ENCODE data around the gene ESYT1. TPM values are rescaled to one million over a fixed set of nuclear protein-coding genes. Genes with fewer than 3 reads are reported as not detected.

ESYT1 gene
- total and polyA plus RNA-seq, 2 experiments from 2014 or later: 108 to 216 TPM

DNA sequence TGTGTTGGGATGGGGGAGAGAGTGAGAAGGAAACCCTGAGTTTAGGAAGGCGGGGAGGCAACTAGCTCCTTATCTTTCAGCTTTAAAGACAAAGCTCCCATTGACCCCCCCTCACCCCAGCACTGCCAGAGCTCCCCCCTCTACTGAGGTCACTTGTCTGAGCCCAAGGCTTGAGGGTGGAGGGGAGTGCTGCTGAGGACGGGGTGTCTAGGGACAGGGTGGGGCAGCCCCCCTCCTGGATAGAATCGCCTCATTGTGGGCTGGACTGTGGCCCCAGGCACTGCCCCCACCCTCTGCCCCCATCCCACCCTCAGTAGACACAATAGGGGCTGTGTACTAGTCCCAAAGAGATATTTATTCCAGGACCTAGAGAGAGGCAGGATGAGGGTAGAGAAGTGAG, 45.1 kb upstream of the ESYT1 start:
- no peak overlapping the region for H3K9ac ChIP-seq
- TF ChIP-seq EZH2 (IDR thresholded peaks at IDR 0.05; ENCODE audit: insufficient read depth, poor library complexity, severe bottlenecking) (no peak), EZH2phosphoT487 (IDR thresholded peaks at IDR 0.05; ENCODE audit: insufficient read depth, low read depth) (no peak)
- H2AFZ ChIP-seq: no peak overlapping the region
- no peaks in the 10 kb centered on the region for H3K9me3 ChIP-seq (ENCODE audit: low read depth)
- H3K79me2 ChIP-seq (ENCODE audit: insufficient read depth): no peaks in the 10 kb centered on the region
- no peaks in the 10 kb centered on the region for H3K36me3 ChIP-seq (ENCODE audit: low read depth)
- no peak overlapping the region for H3K4me3 ChIP-seq
- 29 to 32% methylated on average over 2 to 3 of the region's 3 CpGs for WGBS, 2 experiments (ENCODE audit: low coverage in 1 of 2, low lambda C conversion rate in 2 of 2, missing lambda C conversion rate in 2 of 2)
- H3K27me3 ChIP-seq (replicated peaks; ENCODE audit: insufficient read depth): no peaks in the 10 kb centered on the region; the same call in 1 of the 2 replicates
- H4K20me1 ChIP-seq (ENCODE audit: insufficient read depth): no peaks in the 10 kb centered on the region
- no peak overlapping the region for H3K27ac ChIP-seq
- DNase-seq: no peak
- no peaks in the 10 kb centered on the region for H3K4me1 ChIP-seq (ENCODE audit: insufficient read depth)
- peaks cover 6% of the 10 kb centered on the region for H3F3A ChIP-seq (ENCODE audit: insufficient read depth)
- H3K9me2 ChIP-seq (ENCODE audit: insufficient read depth): no peaks in the 10 kb centered on the region
- no peak overlapping the region for H3K4me2 ChIP-seq (ENCODE audit: unreplicated experiment)
- in situ Hi-C loops (cut with MboI): no loop called here

DNA sequence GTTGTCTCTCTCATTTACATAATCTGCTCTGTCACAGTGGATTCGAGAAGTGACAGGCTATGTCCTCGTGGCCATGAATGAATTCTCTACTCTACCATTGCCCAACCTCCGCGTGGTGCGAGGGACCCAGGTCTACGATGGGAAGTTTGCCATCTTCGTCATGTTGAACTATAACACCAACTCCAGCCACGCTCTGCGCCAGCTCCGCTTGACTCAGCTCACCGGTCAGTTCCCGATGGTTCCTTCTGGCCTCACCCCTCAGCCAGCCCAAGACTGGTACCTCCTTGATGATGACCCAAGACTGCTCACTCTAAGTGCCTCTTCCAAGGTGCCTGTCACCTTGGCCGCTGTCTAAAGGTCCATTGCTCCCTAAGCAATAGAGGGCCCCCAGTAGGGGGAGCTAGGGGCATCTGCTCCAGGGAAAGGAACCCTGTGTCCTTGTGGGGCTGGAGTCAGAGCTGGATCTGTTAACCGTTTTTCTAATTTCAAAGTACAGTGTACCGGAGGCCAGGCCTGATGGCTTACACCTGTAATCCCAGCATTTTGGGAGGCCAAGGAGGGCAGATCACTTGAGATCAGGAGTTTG, 43.0 kb upstream of the ESYT1 start:
- Histone ChIP-seq H3K4me3 (no peak overlapping the region), H3K27ac (no peak overlapping the region), H4K20me1 (ENCODE audit: insufficient read depth) (no peaks in the 10 kb centered on the region), H3K27me3 (replicated peaks; ENCODE audit: insufficient read depth) (no peaks in the 10 kb centered on the region; the same call in 1 of the 2 replicates), H3K36me3 (ENCODE audit: low read depth) (no peaks in the 10 kb centered on the region), H3K9me2 (ENCODE audit: insufficient read depth) (no peaks in the 10 kb centered on the region), H3K9me3 (ENCODE audit: low read depth) (no peaks in the 10 kb centered on the region), H3K79me2 (ENCODE audit: insufficient read depth) (no peaks in the 10 kb centered on the region), H2AFZ (no peak overlapping the region), H3K4me1 (ENCODE audit: insufficient read depth) (no peaks in the 10 kb centered on the region), H3F3A (ENCODE audit: insufficient read depth) (no peaks in the 10 kb centered on the region), H3K4me2 (ENCODE audit: unreplicated experiment) (no peak overlapping the region), H3K9ac (no peak overlapping the region)
- DNase-seq: peak; percentile 17
- TF ChIP-seq EZH2phosphoT487 (IDR thresholded peaks at IDR 0.05; ENCODE audit: insufficient read depth, low read depth) (no peak), EZH2 (IDR thresholded peaks at IDR 0.05; ENCODE audit: insufficient read depth, poor library complexity, severe bottlenecking) (no peak)
- in situ Hi-C loops (cut with MboI): no loop called here
- 74 to 83% methylated on average over 15 of the region's 15 CpGs for WGBS, 2 experiments (ENCODE audit: low coverage in 1 of 2, low lambda C conversion rate in 2 of 2, missing lambda C conversion rate in 2 of 2)

DNA sequence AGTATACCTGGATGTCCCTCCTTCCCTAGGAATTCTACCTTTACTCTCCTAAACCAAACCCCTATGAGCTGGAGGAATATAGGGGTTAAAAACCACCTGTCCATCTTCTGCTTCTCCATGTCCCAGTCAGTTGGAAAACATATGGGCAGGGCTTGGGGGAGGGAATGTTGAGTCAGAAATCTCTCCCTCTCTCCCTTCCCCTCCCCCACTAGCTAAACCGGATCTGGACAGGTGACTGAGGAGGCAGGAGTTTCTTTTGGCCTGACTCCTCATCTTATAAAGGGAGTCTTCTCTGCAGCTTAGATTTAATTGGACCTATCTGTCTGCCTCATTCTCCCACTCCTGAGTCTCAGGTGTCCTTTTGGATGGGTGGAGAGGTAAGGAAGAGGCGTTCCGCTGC, 42.0 kb upstream of the ESYT1 start:
- H3K9me2 ChIP-seq (ENCODE audit: insufficient read depth): no peaks in the 10 kb centered on the region
- no peaks in the 10 kb centered on the region for H4K20me1 ChIP-seq (ENCODE audit: insufficient read depth)
- TF ChIP-seq EZH2phosphoT487 (IDR thresholded peaks at IDR 0.05; ENCODE audit: insufficient read depth, low read depth) (no peak), EZH2 (IDR thresholded peaks at IDR 0.05; ENCODE audit: insufficient read depth, poor library complexity, severe bottlenecking) (no peak)
- DNase-seq: no peak
- H2AFZ ChIP-seq: no peak overlapping the region
- no peaks in the 10 kb centered on the region for H3K79me2 ChIP-seq (ENCODE audit: insufficient read depth)
- no peaks in the 10 kb centered on the region; the same call in 1 of the 2 replicates for H3K27me3 ChIP-seq (replicated peaks; ENCODE audit: insufficient read depth)
- no peaks in the 10 kb centered on the region for H3K9me3 ChIP-seq (ENCODE audit: low read depth)
- no peak overlapping the region for H3K4me3 ChIP-seq
- H3F3A ChIP-seq (ENCODE audit: insufficient read depth): no peaks in the 10 kb centered on the region
- H3K27ac ChIP-seq: no peak overlapping the region
- 69 to 90% methylated on average over 3 of the region's 3 CpGs for WGBS, 2 experiments (ENCODE audit: low coverage in 1 of 2, low lambda C conversion rate in 2 of 2, missing lambda C conversion rate in 2 of 2)
- no peak overlapping the region for H3K9ac ChIP-seq
- in situ Hi-C loops (cut with MboI): no loop called here
- no peaks in the 10 kb centered on the region for H3K4me1 ChIP-seq (ENCODE audit: insufficient read depth)
- no peak overlapping the region for H3K4me2 ChIP-seq (ENCODE audit: unreplicated experiment)
- no peaks in the 10 kb centered on the region for H3K36me3 ChIP-seq (ENCODE audit: low read depth)

DNA sequence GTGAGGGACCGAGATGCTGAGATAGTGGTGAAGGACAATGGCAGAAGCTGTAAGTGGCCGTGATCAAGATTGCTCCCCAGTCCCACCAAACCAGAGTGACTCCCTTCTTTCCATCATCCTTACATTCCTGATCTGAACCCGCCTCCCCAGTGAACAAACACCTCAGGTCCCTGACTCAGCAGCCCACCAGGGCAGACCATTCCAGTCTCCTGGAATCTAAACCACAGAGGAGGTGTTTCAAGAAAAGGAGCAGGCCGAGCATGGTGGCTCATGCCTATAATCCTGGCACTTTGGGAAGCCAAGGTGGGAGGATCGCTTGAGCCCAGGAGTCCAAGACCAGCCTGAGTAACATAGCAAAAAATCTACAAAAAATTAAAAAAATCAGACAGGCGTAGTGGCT, 41.5 kb upstream of the ESYT1 start:
- Histone ChIP-seq H3F3A (ENCODE audit: insufficient read depth) (no peaks in the 10 kb centered on the region), H3K9me3 (ENCODE audit: low read depth) (no peaks in the 10 kb centered on the region), H4K20me1 (ENCODE audit: insufficient read depth) (no peaks in the 10 kb centered on the region), H3K4me3 (no peak overlapping the region), H3K27ac (no peak overlapping the region), H3K9ac (no peak overlapping the region), H3K79me2 (ENCODE audit: insufficient read depth) (no peaks in the 10 kb centered on the region), H3K36me3 (ENCODE audit: low read depth) (no peaks in the 10 kb centered on the region), H3K27me3 (replicated peaks; ENCODE audit: insufficient read depth) (no peaks in the 10 kb centered on the region), H3K4me2 (ENCODE audit: unreplicated experiment) (no peak overlapping the region), H3K4me1 (ENCODE audit: insufficient read depth) (no peaks in the 10 kb centered on the region), H2AFZ (no peak overlapping the region), H3K9me2 (ENCODE audit: insufficient read depth) (no peaks in the 10 kb centered on the region)
- WGBS, 2 experiments (ENCODE audit: low coverage in 1 of 2, low lambda C conversion rate in 2 of 2, missing lambda C conversion rate in 2 of 2): 78 to 83% methylated on average over 6 of the region's 6 CpGs
- no peak for TF ChIP-seq EZH2phosphoT487 (IDR thresholded peaks at IDR 0.05; ENCODE audit: insufficient read depth, low read depth)
- no peak for TF ChIP-seq EZH2 (IDR thresholded peaks at IDR 0.05; ENCODE audit: insufficient read depth, poor library complexity, severe bottlenecking)
- DNase-seq: no peak
- in situ Hi-C loops (cut with MboI): no loop called here
